BE2C (cell line): ENCODE data around the gene PLIN3.
"Not testable (repeated sequence)": the region's sequence is repeated elsewhere in the genome, so short reads cannot be mapped to it uniquely, and the experiment has no call there.

ENCODE experiments used
- DNase-seq: peaks from one replicate; pipeline ENCODE4 v3.0.0-alpha.2; 2020
- H3K27me3 ChIP-seq: fragments of 250-450 bp; sonication (Bioruptor Pico); 2 replicates; pipeline ENCODE4 v1.5.1; 2020; ENCODE audit warnings: mild to moderate bottlenecking
- H3K36me3 ChIP-seq: fragments of 250-450 bp; sonication (Bioruptor Pico); 2 replicates; pipeline ENCODE4 v1.5.1; 2020; ENCODE audit warnings: mild to moderate bottlenecking
- H3K4me1 ChIP-seq: fragments of 250-450 bp; sonication (Bioruptor Pico); 2 replicates; pipeline ENCODE4 v1.5.1; 2020
- H3K4me3 ChIP-seq: 2 replicates; pipeline ENCODE4 v1.5.1; 2011; ENCODE audit warnings: low read depth, low read length
- H3K9me3 ChIP-seq: fragments of 250-450 bp; sonication (Bioruptor Pico); 2 replicates; pipeline ENCODE4 v1.5.1; 2020
- CTCF ChIP-seq: IDR thresholded peaks from 2 replicates; pipeline ENCODE4 v1.5.1; 2012; ENCODE audit warnings: mild to moderate bottlenecking, low read depth, low read length

Gene PLIN3

GRCh38 chr19:4815426-4816201 lies 51.9 kb downstream of the PLIN3 start:
- peak; percentile 95 for DNase-seq
- Histone ChIP-seq H3K36me3 (peaks cover 11% of the 10 kb centered on the region; the same call in 1 of the 2 replicates), H3K27me3 (no peaks in the 10 kb centered on the region), H3K4me1 (no peaks in the 10 kb centered on the region), H3K9me3 (peaks cover 3% of the 10 kb centered on the region; the same call in 1 of the 2 replicates), H3K4me3 (peak overlapping the region; percentile 17; the same call in 1 of the 2 replicates)
- TF ChIP-seq CTCF, result no peak

GRCh38 chr19:4814625-4815425 lies 52.6 kb downstream of the PLIN3 start:
- DNase-seq, result no peak
- no peaks in the 10 kb centered on the region for H3K4me1 ChIP-seq
- no peaks in the 10 kb centered on the region for H3K27me3 ChIP-seq
- H3K4me3 ChIP-seq, result no peak overlapping the region; the same call in 1 of the 2 replicates
- TF ChIP-seq CTCF, result no peak
- peaks cover 11% of the 10 kb centered on the region; the same call in 1 of the 2 replicates for H3K36me3 ChIP-seq
- peaks cover 3% of the 10 kb centered on the region; the same call in 1 of the 2 replicates for H3K9me3 ChIP-seq

DNA sequence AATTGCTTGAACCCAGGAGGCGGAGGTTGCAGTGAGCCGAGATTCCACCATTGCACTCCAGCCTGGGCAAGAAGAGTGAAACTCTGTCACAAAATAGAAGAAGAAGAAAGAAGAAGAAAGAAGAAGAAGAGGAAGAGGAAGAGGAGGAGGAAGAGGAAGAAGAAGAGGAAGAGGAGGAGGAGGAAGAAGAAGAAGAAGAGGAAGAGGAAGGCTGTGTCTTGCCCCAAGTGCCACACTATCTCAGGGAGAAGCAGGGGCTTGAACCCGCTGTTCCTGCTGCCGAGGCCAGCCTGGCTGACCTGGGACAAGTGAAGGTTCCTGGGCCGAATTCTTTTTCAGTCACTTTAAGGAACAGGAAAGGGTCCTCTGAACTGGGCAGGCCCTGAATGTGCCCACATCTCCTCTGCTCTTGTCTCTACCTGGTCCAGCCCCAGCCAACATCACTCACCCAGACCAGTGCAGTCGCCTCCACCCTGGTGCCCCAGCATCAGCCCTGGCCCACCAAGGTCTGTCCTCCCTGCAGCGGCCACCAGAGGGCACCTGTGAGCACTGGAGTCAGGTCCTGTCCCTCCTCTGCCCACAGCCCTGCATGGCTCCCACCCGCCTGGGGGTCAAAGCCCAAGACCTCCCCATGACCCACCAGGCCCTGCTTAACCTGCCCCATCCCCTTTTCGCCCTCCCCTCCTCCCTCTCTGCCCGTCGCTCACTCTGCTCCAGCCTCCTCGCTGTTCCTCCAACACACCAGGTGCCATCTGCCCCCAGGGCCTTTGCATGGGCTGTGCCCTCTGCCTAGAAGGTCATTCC lies 55.9 kb downstream of the PLIN3 start:
- TF ChIP-seq CTCF, result peak; percentile 85
- Histone ChIP-seq H3K4me1 (no peaks in the 10 kb centered on the region), H3K9me3 (peaks cover 3% of the 10 kb centered on the region; the same call in 1 of the 2 replicates), H3K4me3 (no peak overlapping the region), H3K27me3 (no peaks in the 10 kb centered on the region), H3K36me3 (peaks cover 7% of the 10 kb centered on the region; the same call in 1 of the 2 replicates)
- DNase-seq, result peak; percentile 89

GRCh38 chr19:4807188-4807587 lies 60.3 kb downstream of the PLIN3 start:
- Histone ChIP-seq H3K36me3 (no peaks in the 10 kb centered on the region), H3K27me3 (no peaks in the 10 kb centered on the region), H3K4me1 (no peaks in the 10 kb centered on the region), H3K4me3 (no peak overlapping the region), H3K9me3 (no peaks in the 10 kb centered on the region)
- TF ChIP-seq CTCF, result no peak
- DNase-seq, result no peak

- Histone ChIP-seq H3K36me3 (no peaks in the 10 kb centered on the region), H3K9me3 (no peaks in the 10 kb centered on the region), H3K4me1 (no peaks in the 10 kb centered on the region), H3K4me3 (no peak overlapping the region), H3K27me3 (no peaks in the 10 kb centered on the region)
- no peak for TF ChIP-seq CTCF
- no peak for DNase-seq
Observed at GRCh38 chr19:4806384-4806783, 61.1 kb downstream of the PLIN3 start.

- not testable (repeated sequence) for H3K36me3 ChIP-seq, H3K27me3 ChIP-seq, H3K4me1 ChIP-seq, DNase-seq, H3K9me3 ChIP-seq, H3K4me3 ChIP-seq
Observed at GRCh38 chr19:4805140-4805539, 62.3 kb downstream of the PLIN3 start.
